Suprapubic skin (tissue), 4 donors: ENCODE measurements around the gene GABRA1. TPM values are rescaled to one million over a fixed set of nuclear protein-coding genes. Genes with fewer than 3 reads are reported as not detected.

Source experiments
- DNase-seq, 2 donors: peaks; one replicate each; pipeline ENCODE4 v3.0.0-alpha.2; 2019; ENCODE audit warnings: low spot score in 2 of 2
- H3K27ac ChIP-seq: fragments of 200-600 bp; sonication (generic); one replicate; pipeline ENCODE4 v1.5.1; 2019
- H3K27me3 ChIP-seq: fragments of 200-600 bp; sonication (generic); one replicate; pipeline ENCODE4 v1.5.1; 2019
- H3K36me3 ChIP-seq: fragments of 200-600 bp; sonication (generic); one replicate; pipeline ENCODE4 v1.5.1; 2019
- H3K4me1 ChIP-seq: fragments of 200-600 bp; sonication (generic); one replicate; pipeline ENCODE4 v1.5.1; 2019
- H3K4me3 ChIP-seq: fragments of 200-600 bp; sonication (generic); one replicate; pipeline ENCODE4 v1.5.1; 2019; ENCODE audit warnings: mild to moderate bottlenecking
- H3K9me3 ChIP-seq: fragments of 200-600 bp; sonication (generic); one replicate; pipeline ENCODE4 v1.5.1; 2019
- EP300 ChIP-seq: sonication (generic); formaldehyde crosslinking; IDR thresholded peaks from one replicate; pipeline ENCODE4 v1.6.1; 2017; ENCODE audit warnings: antibody characterized with exemption
- POLR2A ChIP-seq, 2 donors: fragments of 450-650 bp; IDR thresholded peaks; one replicate each; pipeline ENCODE4 v1.6.1; 2017; ENCODE audit warnings: antibody characterized with exemption in 2 of 2, mild to moderate bottlenecking in 2 of 2, moderate library complexity in 2 of 2
- POLR2AphosphoS5 ChIP-seq, 3 donors: sonication (generic); formaldehyde crosslinking; IDR thresholded peaks; one replicate each; pipeline ENCODE4 v1.6.1; 2017; ENCODE audit warnings: antibody characterized with exemption in 3 of 3
- WGBS: methylation state at CpG from one replicate; pipeline ENCODE4 v1.1.5; 2018; 5-methylcytosine and 5-hydroxymethylcytosine counted together
- total RNA-seq, 4 donors: library from RNA; depleted of rRNA; stranded (reverse); fragments of >200 nt; gene quantifications; one replicate each; pipeline ENCODE4 v1.1.0, GENCODE V29; 2016
- TF ChIP-seq, protein P1 (sequence below), 2 donors: fragments of 200-600 bp in 1 of 2; fragments of 450-650 bp in 1 of 2; sonication (generic) in 1 of 2; IDR thresholded peaks; one replicate each; pipeline ENCODE4 v1.5.1; 2016 to 2019; ENCODE audit warnings: antibody characterized with exemption in 2 of 2, mild to moderate bottlenecking in 1 of 2, moderate library complexity in 1 of 2

The GABRA1 gene
- total RNA-seq, 4 donors from 2014 or later, result not detected

DNA sequence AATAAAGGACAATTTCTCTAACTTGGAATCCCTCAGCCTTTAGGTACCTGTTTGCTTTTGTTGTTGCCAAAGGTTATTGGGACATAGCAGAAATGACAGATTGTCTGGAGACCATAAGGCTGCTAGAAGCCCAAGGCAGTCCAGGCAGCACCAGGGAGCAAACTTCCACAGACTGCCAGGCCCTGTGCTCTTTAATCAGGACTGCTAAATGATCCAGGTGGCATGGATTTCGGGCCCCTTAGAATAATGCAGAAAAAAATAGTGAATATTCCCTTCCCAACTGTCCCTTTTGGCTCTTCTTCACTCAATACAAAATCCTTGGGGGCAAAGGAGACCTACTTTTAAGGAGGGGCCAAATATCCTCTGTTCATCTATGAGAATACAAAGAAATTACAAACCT lies 73.9 kb downstream of the GABRA1 start:
- Histone ChIP-seq H3K36me3 (no peaks in the 10 kb centered on the region), H3K9me3 (no peaks in the 10 kb centered on the region), H3K27ac (no peak overlapping the region), H3K4me3 (no peak overlapping the region), H3K27me3 (no peaks in the 10 kb centered on the region), H3K4me1 (no peaks in the 10 kb centered on the region)
- DNase-seq, result no peak
- TF ChIP-seq, protein P1, sequence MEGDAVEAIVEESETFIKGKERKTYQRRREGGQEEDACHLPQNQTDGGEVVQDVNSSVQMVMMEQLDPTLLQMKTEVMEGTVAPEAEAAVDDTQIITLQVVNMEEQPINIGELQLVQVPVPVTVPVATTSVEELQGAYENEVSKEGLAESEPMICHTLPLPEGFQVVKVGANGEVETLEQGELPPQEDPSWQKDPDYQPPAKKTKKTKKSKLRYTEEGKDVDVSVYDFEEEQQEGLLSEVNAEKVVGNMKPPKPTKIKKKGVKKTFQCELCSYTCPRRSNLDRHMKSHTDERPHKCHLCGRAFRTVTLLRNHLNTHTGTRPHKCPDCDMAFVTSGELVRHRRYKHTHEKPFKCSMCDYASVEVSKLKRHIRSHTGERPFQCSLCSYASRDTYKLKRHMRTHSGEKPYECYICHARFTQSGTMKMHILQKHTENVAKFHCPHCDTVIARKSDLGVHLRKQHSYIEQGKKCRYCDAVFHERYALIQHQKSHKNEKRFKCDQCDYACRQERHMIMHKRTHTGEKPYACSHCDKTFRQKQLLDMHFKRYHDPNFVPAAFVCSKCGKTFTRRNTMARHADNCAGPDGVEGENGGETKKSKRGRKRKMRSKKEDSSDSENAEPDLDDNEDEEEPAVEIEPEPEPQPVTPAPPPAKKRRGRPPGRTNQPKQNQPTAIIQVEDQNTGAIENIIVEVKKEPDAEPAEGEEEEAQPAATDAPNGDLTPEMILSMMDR (IDR thresholded peaks at IDR 0.05), result no peak
- TF ChIP-seq POLR2A (IDR thresholded peaks at IDR 0.05), result no peak
- no peak for TF ChIP-seq POLR2AphosphoS5 (IDR thresholded peaks at IDR 0.05)
- no peak for TF ChIP-seq EP300
- WGBS, result 53% methylated on average over 1 of the region's 1 CpG

DNA sequence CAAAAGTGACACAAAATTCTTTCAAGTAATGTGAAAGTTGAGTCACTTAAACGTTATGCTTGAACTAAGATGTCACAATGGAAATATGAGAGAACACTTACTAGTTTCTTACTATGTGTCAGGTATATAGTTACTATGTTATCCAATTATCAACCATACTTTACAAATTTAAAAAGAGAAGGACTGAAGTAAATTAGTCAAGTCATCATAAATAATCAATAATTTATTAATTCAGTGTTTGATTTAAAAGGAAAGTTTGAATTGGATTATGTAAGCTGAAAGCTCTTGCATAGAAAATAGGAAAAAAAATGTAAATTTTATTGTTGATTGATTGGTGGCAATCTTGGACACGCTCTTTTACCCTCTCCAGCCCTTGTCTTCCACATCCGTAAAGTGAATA lies 76.3 kb downstream of the GABRA1 start:
- WGBS, result 84% methylated on average over 3 of the region's 3 CpGs
- Histone ChIP-seq H3K4me1 (no peaks in the 10 kb centered on the region), H3K27me3 (no peaks in the 10 kb centered on the region), H3K36me3 (no peaks in the 10 kb centered on the region), H3K27ac (no peak overlapping the region), H3K9me3 (no peaks in the 10 kb centered on the region), H3K4me3 (no peak overlapping the region)
- no peak for DNase-seq
- TF ChIP-seq POLR2A (IDR thresholded peaks at IDR 0.05) (no peak), EP300 (no peak)

DNA sequence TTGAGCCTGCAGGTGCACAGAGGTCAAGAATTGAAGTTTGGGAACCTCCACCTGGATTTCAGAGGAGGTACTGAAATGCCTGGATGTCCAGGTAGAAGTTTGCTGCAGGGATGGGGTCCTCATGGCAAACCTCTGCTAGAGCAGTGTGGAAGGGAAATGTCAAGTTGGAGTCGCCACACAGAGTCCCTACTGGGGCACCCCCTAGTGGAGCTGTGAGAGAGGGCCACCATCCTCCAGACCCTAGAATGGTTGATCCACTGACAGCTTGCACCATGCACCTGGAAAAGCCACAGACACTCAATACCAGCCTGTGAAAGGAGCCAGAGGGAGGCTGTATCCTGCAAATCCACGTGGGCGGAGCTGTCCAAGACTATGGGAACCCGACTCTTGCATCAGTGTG lies 78.0 kb downstream of the GABRA1 start:
- TF ChIP-seq POLR2AphosphoS5 (IDR thresholded peaks at IDR 0.05) (no peak), POLR2A (IDR thresholded peaks at IDR 0.05) (no peak), EP300 (no peak)
- TF ChIP-seq, protein P1 (IDR thresholded peaks at IDR 0.05), result no peak
- Histone ChIP-seq H3K27me3 (no peaks in the 10 kb centered on the region), H3K4me3 (no peak overlapping the region), H3K27ac (no peak overlapping the region), H3K36me3 (no peaks in the 10 kb centered on the region), H3K9me3 (no peaks in the 10 kb centered on the region), H3K4me1 (no peaks in the 10 kb centered on the region)
- 64% methylated on average over 2 of the region's 4 CpGs for WGBS
- no peak for DNase-seq

DNA sequence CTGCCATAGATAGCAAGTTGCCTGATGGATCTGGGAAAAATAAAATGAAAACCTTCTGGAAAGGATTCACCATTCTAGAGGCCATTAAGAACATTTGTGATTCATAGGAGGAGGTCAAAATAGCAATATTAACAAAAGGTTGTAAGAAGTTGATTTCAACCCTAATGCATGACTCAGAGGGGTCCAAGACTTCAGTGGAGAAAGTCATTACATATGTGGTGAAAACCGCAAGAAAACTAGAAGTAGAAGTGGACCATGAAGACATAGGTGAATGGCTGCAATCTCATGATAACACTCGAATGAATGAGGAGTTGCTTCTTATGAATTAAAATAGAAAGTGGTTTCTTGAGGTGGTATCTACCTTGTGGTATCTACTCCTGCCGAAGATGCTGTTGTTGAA lies 86.6 kb downstream of the GABRA1 start:
- H3K4me1 ChIP-seq, result no peaks in the 10 kb centered on the region
- H3K4me3 ChIP-seq, result no peak overlapping the region
- H3K9me3 ChIP-seq, result no peaks in the 10 kb centered on the region
- DNase-seq, result no peak
- WGBS, result 76% methylated on average over 3 of the region's 3 CpGs
- no peaks in the 10 kb centered on the region for H3K36me3 ChIP-seq
- TF ChIP-seq POLR2A (IDR thresholded peaks at IDR 0.05) (no peak), EP300 (no peak), POLR2AphosphoS5 (IDR thresholded peaks at IDR 0.05) (no peak)
- TF ChIP-seq, protein P1 (IDR thresholded peaks at IDR 0.05), result no peak
- no peak overlapping the region for H3K27ac ChIP-seq
- H3K27me3 ChIP-seq, result no peaks in the 10 kb centered on the region

DNA sequence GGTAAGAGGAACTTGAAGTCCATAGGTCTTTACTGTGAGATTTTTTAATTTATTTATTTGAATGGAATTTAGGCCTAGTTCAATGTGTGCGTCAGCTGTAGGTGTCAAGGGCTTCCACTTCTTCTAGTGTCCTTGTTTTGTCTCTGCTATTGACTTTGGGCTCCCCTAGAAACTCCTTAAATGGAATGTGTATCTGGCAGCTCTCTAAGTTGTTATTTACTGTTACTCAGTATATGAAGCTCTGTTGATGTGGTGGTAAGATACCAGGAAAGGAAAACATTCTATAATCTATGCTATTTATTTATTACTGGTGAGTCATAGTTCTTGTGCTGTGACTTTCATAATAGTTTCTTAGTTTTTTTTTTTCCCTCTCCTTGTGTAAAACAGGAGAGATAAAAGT lies 97.1 kb downstream of the GABRA1 start:
- Histone ChIP-seq H3K27me3 (no peaks in the 10 kb centered on the region), H3K27ac (no peak overlapping the region), H3K4me1 (no peaks in the 10 kb centered on the region), H3K9me3 (peaks cover 2% of the 10 kb centered on the region), H3K36me3 (no peaks in the 10 kb centered on the region), H3K4me3 (no peak overlapping the region)
- TF ChIP-seq EP300 (no peak), POLR2A (IDR thresholded peaks at IDR 0.05) (no peak), POLR2AphosphoS5 (IDR thresholded peaks at IDR 0.05) (no peak)
- TF ChIP-seq, protein P1 (IDR thresholded peaks at IDR 0.05), result no peak
- no peak for DNase-seq
- 91% methylated on average over 1 of the region's 1 CpG for WGBS

DNA sequence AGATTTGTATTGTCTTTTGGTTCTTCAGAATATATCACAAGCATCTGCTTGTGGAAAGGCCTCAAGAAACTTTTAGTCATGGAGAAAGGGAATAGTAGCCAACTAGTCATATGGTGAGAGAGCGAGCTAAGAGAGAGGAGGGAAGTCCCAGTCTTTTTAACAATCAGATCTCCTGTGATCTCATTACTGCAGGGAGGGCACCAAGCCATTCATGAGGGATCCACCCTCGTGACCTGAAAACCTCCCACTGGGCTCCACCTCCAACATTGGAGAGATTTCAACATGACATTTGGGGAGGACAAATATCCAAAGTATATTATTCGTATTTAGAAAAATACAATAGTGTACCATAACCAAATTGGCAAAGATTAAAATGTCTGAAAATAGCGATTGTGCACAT lies 99.0 kb downstream of the GABRA1 start:
- H3K4me3 ChIP-seq, result no peak overlapping the region
- no peak overlapping the region for H3K27ac ChIP-seq
- H3K36me3 ChIP-seq, result no peaks in the 10 kb centered on the region
- TF ChIP-seq POLR2AphosphoS5 (IDR thresholded peaks at IDR 0.05), result no peak
- TF ChIP-seq, protein P1 (IDR thresholded peaks at IDR 0.05), result no peak
- no peak for TF ChIP-seq EP300
- TF ChIP-seq POLR2A (IDR thresholded peaks at IDR 0.05), result no peak
- no peaks in the 10 kb centered on the region for H3K27me3 ChIP-seq
- WGBS, result 67% methylated on average over 4 of the region's 4 CpGs
- peaks cover 2% of the 10 kb centered on the region for H3K9me3 ChIP-seq
- DNase-seq, result no peak
- H3K4me1 ChIP-seq, result no peaks in the 10 kb centered on the region
